Daoy (cell line): ENCODE data around the gene SGSM1. TPM values are rescaled to one million over a fixed set of nuclear protein-coding genes. Genes with fewer than 3 reads are reported as not detected.

Experiments
- DNase-seq: peaks from one replicate; pipeline ENCODE4 v3.0.0-alpha.2; 2015; ENCODE audit warnings: low read depth
- total RNA-seq: library from RNA; depleted of rRNA; stranded (reverse); fragments of >200 nt; shearing (Covaris generic); gene quantifications from 2 replicates; pipeline ENCODE4 v1.2.3, GENCODE V29; 2014

The SGSM1 gene
- total RNA-seq, 1 experiment from 2014 or later: not detected

GRCh38 chr22:24803064-24803542 lies 2.9 kb upstream of the SGSM1 start:
- peak; percentile 48 for DNase-seq

- DNase-seq: no peak
These were observed 621 bp downstream of the SGSM1 start for GRCh38 chr22:24806663-24807001.

- DNase-seq: no peak
These were observed 1.4 kb downstream of the SGSM1 start for GRCh38 chr22:24807284-24807950.

GRCh38 chr22:24809331-24809730 lies 3.3 kb downstream of the SGSM1 start:
- no peak for DNase-seq

GRCh38 chr22:24810043-24810749 lies 4.2 kb downstream of the SGSM1 start:
- peak; percentile 64 for DNase-seq

GRCh38 chr22:24812950-24813775 lies 7.2 kb downstream of the SGSM1 start:
- DNase-seq: no peak

- DNase-seq: no peak
These were observed 8.1 kb downstream of the SGSM1 start for GRCh38 chr22:24813861-24814770.

GRCh38 chr22:24816806-24817205 lies 10.8 kb downstream of the SGSM1 start:
- DNase-seq: no peak

- DNase-seq: no peak
These were observed 13.5 kb downstream of the SGSM1 start for GRCh38 chr22:24819487-24819886.

GRCh38 chr22:24819911-24820461 lies 14.0 kb downstream of the SGSM1 start:
- no peak for DNase-seq

- DNase-seq: no peak
These were observed 16.5 kb downstream of the SGSM1 start for GRCh38 chr22:24822471-24822870.

- no peak for DNase-seq
These were observed 17.8 kb downstream of the SGSM1 start for GRCh38 chr22:24823787-24824186.

- DNase-seq: no peak
These were observed 18.2 kb downstream of the SGSM1 start for GRCh38 chr22:24824250-24824649.

GRCh38 chr22:24824915-24825314 lies 18.9 kb downstream of the SGSM1 start:
- DNase-seq: no peak

- no peak for DNase-seq
These were observed 20.8 kb downstream of the SGSM1 start for GRCh38 chr22:24826710-24827285.

GRCh38 chr22:24827296-24827695 lies 21.3 kb downstream of the SGSM1 start:
- DNase-seq: no peak

GRCh38 chr22:24830205-24830979 lies 24.4 kb downstream of the SGSM1 start:
- no peak for DNase-seq

GRCh38 chr22:24831687-24832086 lies 25.7 kb downstream of the SGSM1 start:
- DNase-seq: no peak

GRCh38 chr22:24833881-24834495 lies 28.0 kb downstream of the SGSM1 start:
- no peak for DNase-seq
